Uterus (tissue), 4 donors: ENCODE results near the gene NFILZ. TPM values are rescaled to one million over a fixed set of nuclear protein-coding genes. Genes with fewer than 3 reads are reported as not detected.
A peak's percentile ranks its signal among the peaks of the same experiment; 100 is the strongest.

ENCODE experiments used
- DNase-seq, 2 donors: peaks; one replicate each; pipeline ENCODE4 v3.0.0-alpha.2; 2019 to 2020
- H3K27ac ChIP-seq, 2 donors: fragments of 200-600 bp; sonication (generic); 1 replicate in 1 of 2; 2 replicates in 1 of 2; pipeline ENCODE4 v1.5.1; 2016 to 2018
- H3K27me3 ChIP-seq, 2 donors: fragments of 200-600 bp; sonication (generic); one replicate each; pipeline ENCODE4 v1.5.1; 2018 to 2019; ENCODE audit warnings: control low read depth in 1 of 2
- H3K36me3 ChIP-seq, 2 donors: fragments of 200-600 bp; sonication (generic); one replicate each; pipeline ENCODE4 v1.5.1; 2019; ENCODE audit warnings: control low read depth in 1 of 2
- H3K4me1 ChIP-seq, 2 donors: fragments of 200-600 bp; sonication (generic); one replicate each; pipeline ENCODE4 v1.5.1; 2018 to 2019; ENCODE audit warnings: control low read depth in 1 of 2
- H3K4me3 ChIP-seq, 2 donors: fragments of 200-600 bp; sonication (generic); 1 replicate in 1 of 2; 2 replicates in 1 of 2; pipeline ENCODE4 v1.5.1; 2018 to 2019; ENCODE audit warnings: mild to moderate bottlenecking in 1 of 2
- H3K9me3 ChIP-seq, 2 donors: fragments of 200-600 bp; sonication (generic); one replicate each; pipeline ENCODE4 v1.5.1; 2019; ENCODE audit warnings: control low read depth in 1 of 2
- POLR2A ChIP-seq, 2 donors: fragments of 450-650 bp; IDR thresholded peaks; one replicate each; pipeline ENCODE4 v1.6.1; 2016; ENCODE audit warnings: antibody characterized with exemption in 2 of 2, mild to moderate bottlenecking in 1 of 2, moderate library complexity in 1 of 2
- intact Hi-C: fragments of 100-400 bp; cut with DNase I; formaldehyde crosslinking; loops from one replicate; pipeline ENCODE4 v1.15.1; 2023; ENCODE audit warnings: low total_unique reads
- total RNA-seq, 4 donors: library from RNA; depleted of rRNA in 3 of 4; stranded (reverse); fragments of >200 nt in 3 of 4; gene quantifications; one replicate each; pipeline versions ENCODE4 v1.1.0 to v1.2.4, GENCODE V29; 2014 to 2023
- TF ChIP-seq, protein P1 (sequence below), 4 experiments: fragments of 200-600 bp in 2 of 4; fragments of 450-650 bp in 2 of 4; sonication (generic) in 2 of 4; IDR thresholded peaks; one replicate each; pipeline ENCODE4 v1.5.1; 2016 to 2019; ENCODE audit warnings: antibody characterized with exemption in 4 of 4, mild to moderate bottlenecking in 2 of 4, moderate library complexity in 1 of 4
- donor health status: DM: yes; HTN: yes; CAD: no.

Gene NFILZ
- total RNA-seq, 4 donors from 2014 or later = not detected

DNA sequence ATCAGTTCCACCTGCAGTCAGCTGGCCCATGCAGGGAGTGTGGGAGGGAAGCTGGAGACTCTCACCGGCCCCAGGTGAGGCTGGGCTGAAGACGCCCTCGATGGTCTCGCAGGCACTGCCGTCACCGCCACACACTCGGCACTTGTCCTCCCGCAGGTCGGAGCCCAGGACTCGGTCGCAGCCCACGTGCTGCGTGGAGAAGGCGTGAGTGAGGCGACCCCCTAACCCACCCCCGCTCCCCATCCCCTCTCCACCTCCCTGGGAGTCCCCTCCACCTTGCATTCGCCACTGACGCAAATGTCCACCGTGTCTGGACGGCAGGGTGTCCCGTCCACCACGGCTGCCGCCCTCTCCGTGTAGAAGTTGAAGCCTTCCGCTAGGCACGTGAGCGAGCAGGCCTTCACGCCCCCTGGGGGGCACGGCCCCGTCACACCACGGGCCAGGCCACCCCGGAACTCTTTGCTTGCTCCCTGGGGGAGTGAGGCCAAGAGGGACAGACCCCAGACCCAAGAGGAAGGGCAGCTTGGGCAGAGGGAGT lies 41.2 kb upstream of the NFILZ start:
- no peaks in the 10 kb centered on the region for H3K27me3 ChIP-seq
- no peak overlapping the region for H3K4me3 ChIP-seq
- TF ChIP-seq, protein P1, sequence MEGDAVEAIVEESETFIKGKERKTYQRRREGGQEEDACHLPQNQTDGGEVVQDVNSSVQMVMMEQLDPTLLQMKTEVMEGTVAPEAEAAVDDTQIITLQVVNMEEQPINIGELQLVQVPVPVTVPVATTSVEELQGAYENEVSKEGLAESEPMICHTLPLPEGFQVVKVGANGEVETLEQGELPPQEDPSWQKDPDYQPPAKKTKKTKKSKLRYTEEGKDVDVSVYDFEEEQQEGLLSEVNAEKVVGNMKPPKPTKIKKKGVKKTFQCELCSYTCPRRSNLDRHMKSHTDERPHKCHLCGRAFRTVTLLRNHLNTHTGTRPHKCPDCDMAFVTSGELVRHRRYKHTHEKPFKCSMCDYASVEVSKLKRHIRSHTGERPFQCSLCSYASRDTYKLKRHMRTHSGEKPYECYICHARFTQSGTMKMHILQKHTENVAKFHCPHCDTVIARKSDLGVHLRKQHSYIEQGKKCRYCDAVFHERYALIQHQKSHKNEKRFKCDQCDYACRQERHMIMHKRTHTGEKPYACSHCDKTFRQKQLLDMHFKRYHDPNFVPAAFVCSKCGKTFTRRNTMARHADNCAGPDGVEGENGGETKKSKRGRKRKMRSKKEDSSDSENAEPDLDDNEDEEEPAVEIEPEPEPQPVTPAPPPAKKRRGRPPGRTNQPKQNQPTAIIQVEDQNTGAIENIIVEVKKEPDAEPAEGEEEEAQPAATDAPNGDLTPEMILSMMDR (IDR thresholded peaks at IDR 0.05) = no peak
- no peak for TF ChIP-seq POLR2A (IDR thresholded peaks at IDR 0.05)
- H3K36me3 ChIP-seq = no peaks in the 10 kb centered on the region
- no peak overlapping the region for H3K27ac ChIP-seq
- intact Hi-C loops = no loop called here
- DNase-seq = no peak
- no peaks in the 10 kb centered on the region for H3K9me3 ChIP-seq
- H3K4me1 ChIP-seq = peaks cover 0 to 6% of the 10 kb centered on the region in 2 donors

DNA sequence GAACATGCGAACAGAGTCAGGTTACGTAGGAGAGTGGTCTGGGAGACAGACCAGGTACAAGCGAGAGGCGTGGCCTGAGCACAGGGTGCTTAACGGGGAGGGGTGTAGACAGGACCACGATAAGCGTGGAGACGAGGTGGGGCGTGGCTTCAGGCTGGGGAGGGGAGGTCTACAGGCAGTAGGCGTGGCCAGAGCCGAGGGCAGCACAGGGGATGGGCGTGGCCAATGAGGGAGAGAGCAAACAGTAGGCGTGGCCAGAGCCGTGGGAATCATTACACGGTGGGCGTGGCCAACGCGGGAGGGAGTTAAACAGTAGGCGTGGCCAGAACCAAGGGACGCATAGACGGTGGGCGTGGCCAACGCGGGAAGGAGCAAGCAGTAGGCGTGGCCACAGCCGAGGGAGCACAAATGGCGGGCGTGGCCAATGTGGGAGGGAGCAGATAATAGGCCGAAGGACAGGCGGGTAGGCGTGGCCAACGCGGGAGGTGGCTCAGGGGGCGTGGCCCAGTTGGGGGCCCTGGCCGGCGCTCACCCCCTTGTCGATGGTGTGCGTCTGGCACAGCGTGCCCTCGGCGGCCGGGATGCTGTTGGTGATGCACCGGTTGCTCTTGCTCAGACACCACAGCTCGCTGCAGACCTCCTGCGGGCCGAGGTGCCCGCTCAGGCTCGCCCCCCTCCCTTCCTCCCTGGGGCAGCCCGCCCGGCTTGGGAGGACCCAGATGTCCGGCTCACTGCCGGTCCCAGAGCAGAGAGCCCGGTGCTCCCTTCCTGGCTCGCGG lies 38.0 kb upstream of the NFILZ start:
- Histone ChIP-seq H3K27ac (peak overlapping the region; percentile 18 to 65), H3K27me3 (no peaks in the 10 kb centered on the region), H3K36me3 (no peaks in the 10 kb centered on the region), H3K9me3 (no peaks in the 10 kb centered on the region), H3K4me1 (peaks cover 0 to 6% of the 10 kb centered on the region in 2 donors), H3K4me3 (peak overlapping the region; percentile 31 to 49)
- peak; percentile 99 for DNase-seq
- peak; percentile 35 to 45 for TF ChIP-seq POLR2A (IDR thresholded peaks at IDR 0.05)
- TF ChIP-seq, protein P1 (IDR thresholded peaks at IDR 0.05) = peak in 1 of 4 experiments; percentile 3
- intact Hi-C loops = no loop called here

DNA sequence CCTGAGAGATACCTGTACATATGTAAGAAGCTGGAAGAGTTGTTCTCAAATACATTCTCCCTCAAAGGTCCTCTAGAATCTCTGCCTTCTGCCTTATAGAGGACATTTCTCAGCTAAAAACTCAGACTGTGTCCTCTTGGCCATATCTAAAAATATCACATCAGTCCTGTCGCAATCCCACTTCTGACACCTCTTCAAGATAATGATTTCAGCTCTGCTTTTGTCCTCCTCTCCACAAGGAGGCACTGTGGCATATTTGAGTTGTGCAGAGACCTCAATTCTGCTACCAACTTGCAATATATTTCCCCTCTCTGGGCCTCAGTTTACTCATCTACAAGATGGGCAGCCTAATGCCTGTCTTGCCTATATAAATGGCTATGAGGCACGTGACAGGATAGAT lies 36.5 kb upstream of the NFILZ start:
- H3K9me3 ChIP-seq = no peaks in the 10 kb centered on the region
- no peak overlapping the region for H3K27ac ChIP-seq
- peaks cover 0 to 6% of the 10 kb centered on the region in 2 donors for H3K4me1 ChIP-seq
- no peak overlapping the region for H3K4me3 ChIP-seq
- no peaks in the 10 kb centered on the region for H3K36me3 ChIP-seq
- DNase-seq = no peak
- H3K27me3 ChIP-seq = no peaks in the 10 kb centered on the region
- TF ChIP-seq, protein P1 (IDR thresholded peaks at IDR 0.05) = peak in 1 of 4 experiments; percentile 7
- TF ChIP-seq POLR2A (IDR thresholded peaks at IDR 0.05) = no peak
- intact Hi-C loops = no loop called here

DNA sequence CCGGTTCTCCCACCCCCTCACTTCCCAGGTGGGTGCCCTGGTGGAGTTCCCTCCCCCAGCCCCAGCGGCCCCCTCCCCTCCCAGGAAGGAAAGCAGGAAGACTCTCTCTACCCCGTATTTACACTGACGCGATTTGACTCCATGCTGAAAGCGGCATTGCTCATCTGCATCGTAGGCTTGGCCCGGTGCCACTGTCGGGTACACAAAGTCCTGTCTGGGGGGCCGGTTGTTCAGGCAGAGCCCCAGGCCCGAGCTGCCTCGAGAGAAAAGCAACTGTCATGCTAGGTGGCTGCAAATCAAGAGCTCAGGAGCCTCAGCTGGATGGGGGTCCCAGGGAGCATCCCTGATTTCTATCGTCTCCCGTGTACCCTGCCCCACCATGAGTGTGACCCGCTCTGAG lies 34.8 kb upstream of the NFILZ start:
- Histone ChIP-seq H3K36me3 (no peaks in the 10 kb centered on the region), H3K4me1 (peaks cover 0 to 6% of the 10 kb centered on the region in 2 donors), H3K27me3 (no peaks in the 10 kb centered on the region), H3K27ac (no peak overlapping the region), H3K4me3 (no peak overlapping the region), H3K9me3 (no peaks in the 10 kb centered on the region)
- intact Hi-C loops = no loop called here
- no peak for DNase-seq
- no peak for TF ChIP-seq POLR2A (IDR thresholded peaks at IDR 0.05)
- TF ChIP-seq, protein P1 (IDR thresholded peaks at IDR 0.05) = no peak

DNA sequence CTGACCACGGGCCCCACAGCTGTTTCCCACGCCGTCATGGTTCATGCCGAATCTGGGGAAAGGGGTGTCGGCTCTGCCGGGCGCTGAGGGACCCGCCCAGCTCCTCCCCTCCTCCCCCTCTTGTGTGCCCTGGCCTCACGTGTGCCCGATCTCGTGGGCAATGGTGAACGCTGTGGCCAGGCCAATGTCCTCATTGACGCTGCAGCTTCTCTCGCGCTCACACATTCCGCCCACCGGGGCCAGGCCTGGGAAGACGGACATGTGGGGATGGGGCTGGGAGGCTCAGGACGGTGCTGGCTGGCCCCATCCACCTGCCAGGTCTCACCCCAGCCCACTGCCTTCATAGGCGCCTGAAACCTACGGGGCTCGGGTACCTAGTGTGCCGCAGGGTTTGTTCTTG lies 34.3 kb upstream of the NFILZ start:
- DNase-seq = no peak
- H3K9me3 ChIP-seq = no peaks in the 10 kb centered on the region
- peaks cover 0 to 6% of the 10 kb centered on the region in 2 donors for H3K4me1 ChIP-seq
- H3K27ac ChIP-seq = no peak overlapping the region
- no peaks in the 10 kb centered on the region for H3K27me3 ChIP-seq
- intact Hi-C loops = no loop called here
- no peak overlapping the region for H3K4me3 ChIP-seq
- H3K36me3 ChIP-seq = no peaks in the 10 kb centered on the region
- TF ChIP-seq, protein P1 (IDR thresholded peaks at IDR 0.05) = no peak
- TF ChIP-seq POLR2A (IDR thresholded peaks at IDR 0.05) = no peak
